GM18526 (cell line): Measurements from ENCODE around the gene IZUMO4.

Source experiments
- POLR2A ChIP-seq: IDR thresholded peaks from 3 replicates; pipeline ENCODE4 v1.6.1; 2011; ENCODE audit not compliant: insufficient read length; ENCODE audit errors: extremely low read depth

IZUMO4 gene

DNA sequence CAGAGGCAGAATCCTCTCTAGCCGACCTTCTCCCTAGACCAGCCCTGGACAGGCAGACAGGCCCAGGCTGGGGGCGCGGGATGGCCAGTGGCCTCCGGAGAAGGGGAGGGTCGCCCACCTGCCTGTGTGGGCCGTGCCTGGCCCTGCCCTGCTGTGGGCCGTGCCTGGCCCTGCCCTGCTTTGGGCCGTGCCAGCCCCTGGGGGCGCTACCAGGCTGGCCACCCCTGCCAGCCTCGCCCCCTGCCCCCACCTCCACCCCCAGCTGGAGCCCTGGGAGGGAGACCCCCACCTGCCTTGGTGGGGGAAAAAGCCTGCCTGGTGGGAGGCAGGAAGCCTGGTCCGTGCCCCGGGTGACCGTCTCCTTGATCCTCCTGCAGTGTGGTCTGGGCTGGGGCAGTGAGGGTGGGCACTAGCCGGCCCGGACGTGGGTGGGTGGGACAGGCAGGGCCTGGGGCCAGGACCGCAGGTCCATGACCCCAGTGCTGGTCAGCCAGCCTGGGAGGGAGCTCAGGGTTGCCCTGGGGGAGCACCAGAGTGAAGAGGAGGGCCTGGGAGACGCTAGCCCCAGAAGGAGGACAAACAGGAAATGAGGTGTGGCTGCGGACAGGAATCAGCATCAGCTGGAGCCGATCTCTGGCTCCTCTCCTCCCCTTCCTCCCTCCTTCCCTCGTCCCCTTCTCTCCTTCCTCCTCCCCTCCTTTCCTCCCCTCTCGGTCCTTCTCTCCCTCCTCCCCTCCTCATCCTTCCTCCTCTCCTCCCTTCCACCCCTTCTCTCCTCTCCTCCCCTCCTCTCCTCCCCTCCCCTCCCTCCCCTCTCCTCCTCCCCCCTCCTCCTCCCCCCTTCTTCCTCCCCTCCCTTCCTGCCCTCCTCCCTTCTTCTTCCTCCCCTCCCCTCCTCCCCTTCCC, 40.5 kb upstream of the IZUMO4 start:
- TF ChIP-seq POLR2A: no peak

DNA sequence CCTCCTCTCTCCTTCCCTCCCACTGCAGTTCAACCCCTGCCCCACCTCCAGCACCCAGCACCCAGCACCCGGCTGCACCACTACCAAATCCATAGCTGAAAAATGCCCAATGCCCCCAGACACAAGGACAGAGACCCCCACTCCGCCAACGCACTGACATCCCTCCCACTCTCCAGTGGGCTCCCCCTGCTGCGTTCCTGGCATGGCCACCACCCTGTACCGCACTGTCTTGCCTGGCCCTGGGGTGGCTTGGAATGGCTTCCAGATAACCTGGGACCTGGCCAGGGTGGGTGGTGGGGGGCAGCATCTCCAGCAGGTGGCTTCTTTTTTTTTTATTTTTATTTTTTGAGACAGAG, 39.9 kb upstream of the IZUMO4 start:
- TF ChIP-seq POLR2A: no peak

DNA sequence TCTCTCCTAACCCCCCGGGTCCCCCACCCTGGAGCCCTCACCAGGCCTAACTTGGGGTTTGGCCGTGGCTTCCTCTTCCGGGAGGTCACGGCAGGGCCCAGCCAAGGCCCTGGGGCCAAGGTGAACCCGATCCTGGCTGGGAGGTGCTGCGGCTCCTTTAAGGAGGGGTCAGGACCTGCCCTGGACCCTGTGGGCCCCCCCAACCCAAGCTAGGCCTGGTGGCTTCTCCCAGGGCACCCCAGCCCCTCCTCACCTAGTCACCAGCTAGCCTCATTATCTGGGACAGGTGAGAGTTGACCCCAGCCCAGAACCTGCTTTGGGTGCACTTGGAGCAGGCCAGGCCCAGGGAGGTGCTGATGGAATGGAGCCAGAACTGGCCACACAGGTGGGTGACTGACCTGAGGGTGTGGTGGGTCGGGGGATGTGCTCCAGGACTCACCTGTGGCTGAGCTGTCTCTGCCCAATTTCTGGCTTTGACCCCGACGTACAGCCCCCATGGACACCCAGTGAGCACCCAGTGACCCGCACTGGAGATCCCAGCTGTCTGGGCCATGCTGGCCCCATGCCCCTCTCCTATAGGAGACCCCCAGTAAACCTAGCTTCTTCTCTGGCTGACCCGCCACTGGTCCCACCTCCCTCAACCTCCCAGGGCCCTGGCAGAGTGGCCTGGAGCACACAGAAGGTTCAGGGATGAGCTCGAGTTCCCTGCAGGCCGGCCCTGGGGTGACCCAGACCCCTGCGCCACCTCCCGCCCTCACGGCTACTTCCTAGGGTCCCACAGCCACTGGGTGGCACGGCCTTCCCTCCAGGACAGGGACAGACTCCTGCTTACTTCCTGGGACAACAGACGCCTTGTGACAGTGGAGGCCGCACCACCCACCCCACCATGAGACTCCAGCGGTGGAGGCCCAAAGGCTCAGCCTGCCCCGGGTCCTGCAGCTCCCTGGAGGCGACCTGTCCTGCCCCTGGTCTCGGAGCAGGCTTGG, 38.9 kb upstream of the IZUMO4 start:
- no peak for TF ChIP-seq POLR2A

DNA sequence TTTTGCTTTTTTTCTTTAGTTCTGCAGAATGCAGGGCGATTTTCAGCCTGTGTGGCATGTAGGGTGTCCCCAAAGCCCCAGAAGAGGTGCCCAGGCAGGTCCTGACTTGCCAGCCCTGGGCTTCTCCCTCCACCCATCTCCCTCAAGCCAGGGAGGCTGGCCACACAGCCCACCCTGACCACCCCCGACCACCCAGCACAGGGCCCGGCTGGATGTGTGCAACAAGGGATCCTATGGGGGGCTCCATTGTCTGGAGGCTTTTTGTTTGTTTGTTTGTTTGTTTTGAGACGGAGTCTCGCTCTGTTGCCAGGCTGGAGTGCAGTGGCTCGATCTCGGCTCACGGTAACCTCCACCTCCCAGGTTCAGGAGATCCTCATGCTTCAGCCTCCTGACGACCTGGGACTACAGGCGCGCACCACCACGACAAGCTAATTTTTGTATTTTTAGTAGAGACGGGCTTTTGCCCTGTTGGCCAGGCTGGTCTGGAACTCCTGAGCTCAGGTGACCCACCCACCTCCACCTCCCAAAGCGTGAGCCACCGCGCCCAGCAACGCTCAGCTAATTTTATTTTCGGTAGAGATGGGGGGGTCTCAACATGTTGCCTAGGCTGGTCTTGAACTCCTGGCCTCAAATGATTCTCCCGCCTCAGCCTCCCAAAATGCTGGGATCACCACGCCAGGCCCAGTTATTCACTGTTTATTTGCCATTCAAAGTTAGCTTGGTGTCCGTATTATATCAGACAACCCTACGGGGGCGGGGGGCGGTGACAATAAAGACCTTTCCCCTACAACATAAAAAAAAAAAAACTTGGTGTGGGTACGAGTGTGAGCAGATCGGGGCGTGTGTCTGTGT, 37.9 kb upstream of the IZUMO4 start:
- TF ChIP-seq POLR2A: no peak

DNA sequence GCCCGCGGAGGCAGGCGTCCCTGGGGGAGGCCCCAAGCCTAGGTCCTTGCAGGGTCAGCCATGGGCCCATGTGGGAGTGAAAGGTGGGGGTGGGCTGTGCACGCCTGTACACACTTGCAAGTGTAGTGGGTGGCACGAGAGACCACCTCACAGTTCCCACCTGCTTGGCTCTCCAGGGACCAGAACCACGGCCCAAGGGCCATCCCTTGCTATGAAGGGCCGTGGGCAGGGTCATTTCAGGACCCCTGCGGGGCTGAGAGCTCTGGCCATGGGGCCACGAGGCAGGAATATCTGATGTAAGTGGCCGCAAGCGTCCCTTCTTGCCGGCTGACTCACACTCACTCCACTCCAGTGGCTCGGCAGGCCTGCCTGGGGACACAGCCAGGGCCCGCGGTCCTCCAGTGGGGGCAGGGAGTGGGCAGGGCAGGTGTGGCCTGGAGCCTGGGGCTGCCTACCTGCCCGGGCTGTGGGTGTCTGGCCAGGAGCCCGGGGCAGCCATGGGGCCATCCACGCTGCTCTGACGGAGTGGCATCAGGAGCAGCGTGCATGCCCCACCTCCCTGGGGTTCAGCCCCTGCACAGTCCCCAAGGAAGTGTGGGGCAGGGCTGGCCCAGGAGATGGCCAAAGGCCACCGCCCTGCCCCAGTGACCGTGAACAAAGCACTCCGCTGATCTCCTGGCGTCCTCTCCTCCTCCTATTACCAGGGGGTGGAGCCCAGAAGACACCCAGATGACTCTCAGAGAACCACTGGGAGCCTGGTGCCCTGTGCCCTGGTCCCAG, 37.1 kb upstream of the IZUMO4 start:
- no peak for TF ChIP-seq POLR2A

DNA sequence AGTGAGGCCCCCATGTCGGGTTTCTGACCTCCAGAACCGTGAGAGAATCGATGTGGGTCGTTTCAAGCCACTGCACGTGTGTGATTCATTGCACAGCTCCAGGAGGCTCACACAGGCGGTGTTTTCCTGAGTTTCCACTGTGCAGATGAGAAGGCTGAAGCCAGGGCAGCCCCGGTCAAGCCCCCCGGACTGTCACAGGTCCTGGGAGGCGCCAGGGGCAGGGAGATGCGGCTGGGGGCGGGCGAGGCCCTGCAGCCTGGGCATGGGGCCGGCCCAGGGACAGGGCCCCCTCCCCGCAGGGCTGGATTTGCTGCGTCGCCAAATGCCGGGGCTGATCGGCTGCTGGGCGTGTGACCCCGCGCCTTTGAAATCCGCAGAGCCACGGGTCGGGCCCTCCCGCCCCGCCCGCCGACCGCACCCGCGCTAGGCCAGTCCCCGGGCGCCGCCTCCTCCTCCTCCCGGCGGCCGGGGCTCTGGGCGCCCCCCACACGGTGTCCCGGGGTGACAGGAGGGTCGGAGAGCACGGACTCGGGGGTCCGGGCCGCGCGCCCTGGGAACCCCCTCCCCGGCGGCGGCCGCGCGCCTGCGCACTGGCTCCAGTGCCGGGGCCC, 35.7 kb upstream of the IZUMO4 start:
- TF ChIP-seq POLR2A: peak; percentile 62

DNA sequence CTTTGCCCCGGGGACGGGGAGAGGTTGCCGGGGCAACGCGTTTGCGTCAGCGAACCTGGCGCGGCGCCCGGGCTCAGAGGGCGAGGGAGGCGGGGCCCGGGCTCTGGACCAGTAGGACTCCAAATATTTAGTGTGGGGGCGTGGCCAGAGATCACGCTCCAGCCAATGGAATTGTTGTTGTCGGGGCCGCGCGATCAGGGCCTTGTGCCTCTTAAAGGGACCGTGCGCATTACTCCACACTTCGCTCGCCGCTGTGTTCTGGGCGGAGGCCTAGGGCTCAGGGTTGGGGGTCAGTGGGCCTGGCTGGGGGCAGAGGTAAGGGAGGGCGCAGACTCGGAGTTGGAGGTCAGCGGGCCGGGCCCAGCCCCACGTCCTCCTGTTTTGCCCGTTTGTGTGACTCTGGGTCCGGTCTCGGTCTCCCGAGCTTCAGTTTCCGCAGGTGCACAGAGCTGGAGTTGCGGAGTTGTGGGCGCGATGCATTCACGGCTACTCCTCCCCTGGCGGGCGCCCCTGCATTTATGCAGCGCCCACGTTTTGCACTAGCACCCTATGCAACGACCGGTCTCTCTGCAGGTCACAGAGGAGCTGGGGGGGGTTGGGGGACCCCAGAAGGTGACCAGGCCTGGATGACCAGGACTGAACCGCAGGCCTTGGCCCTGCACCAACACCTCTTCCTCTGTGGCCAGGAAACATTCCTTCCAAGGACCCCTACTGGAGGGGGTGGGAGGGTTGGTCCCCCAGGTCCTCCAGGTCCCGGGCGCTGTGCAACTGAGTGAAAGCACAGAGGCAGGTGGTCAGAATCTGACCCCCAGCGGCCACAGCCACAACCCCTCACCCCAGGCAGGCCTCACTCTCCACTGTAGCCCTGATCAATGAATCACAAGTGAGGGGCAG, 35.0 kb upstream of the IZUMO4 start:
- peak; percentile 68 for TF ChIP-seq POLR2A

DNA sequence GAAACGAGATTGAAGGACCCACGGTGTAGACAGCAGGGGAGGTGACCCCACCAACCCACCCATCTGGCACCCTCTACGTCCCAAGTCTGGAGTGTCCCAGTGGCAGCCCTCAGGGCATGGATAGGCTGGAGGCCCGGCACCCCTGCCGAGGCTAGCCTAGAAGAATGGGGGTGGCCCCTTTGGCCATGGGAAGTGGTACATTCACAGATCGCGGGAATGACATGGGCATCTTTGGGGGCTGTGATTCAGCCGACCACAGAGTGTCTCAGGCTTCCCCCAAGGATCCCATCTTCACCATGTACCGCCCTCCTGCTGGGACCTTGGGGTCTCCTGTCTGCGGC, 34.4 kb upstream of the IZUMO4 start:
- no peak for TF ChIP-seq POLR2A

DNA sequence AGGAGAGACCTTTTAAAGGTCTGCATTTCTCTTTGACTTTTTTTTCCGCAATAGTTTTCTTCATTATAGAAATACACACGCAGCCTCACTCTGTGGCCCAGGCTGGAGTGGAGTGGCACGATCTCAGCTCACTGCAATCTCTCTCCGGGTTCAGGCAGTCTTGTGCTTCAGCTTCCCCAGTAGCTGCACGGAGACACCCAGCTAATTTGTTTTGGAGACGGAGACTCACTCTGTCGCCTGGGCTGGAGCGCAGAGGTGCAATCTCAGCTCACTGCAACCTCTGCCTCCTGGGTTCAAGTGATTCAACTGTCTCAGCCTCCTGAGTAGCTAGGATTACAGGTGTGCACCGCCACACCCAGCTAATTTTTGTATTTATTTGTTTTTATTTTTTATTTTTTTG, 33.9 kb upstream of the IZUMO4 start:
- TF ChIP-seq POLR2A: no peak

DNA sequence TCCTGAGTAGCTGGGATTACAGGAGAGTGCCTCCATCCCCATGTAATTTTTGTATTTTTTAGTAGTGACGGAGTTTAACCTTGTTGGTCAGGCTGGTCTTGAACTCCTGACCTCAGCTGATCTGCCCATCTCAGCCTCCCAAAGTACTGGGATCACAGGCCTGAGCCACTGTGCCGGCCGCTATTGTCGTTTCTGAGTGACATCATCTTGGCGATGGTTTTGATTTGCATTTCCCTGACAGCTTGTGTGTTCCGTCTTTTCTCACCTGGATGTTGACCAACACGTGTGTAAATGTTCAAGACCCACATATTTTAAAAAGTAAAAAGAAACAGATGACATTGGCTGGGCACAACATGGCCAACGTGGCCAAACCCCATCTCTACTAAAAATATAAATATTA, 32.9 kb upstream of the IZUMO4 start:
- no peak for TF ChIP-seq POLR2A

DNA sequence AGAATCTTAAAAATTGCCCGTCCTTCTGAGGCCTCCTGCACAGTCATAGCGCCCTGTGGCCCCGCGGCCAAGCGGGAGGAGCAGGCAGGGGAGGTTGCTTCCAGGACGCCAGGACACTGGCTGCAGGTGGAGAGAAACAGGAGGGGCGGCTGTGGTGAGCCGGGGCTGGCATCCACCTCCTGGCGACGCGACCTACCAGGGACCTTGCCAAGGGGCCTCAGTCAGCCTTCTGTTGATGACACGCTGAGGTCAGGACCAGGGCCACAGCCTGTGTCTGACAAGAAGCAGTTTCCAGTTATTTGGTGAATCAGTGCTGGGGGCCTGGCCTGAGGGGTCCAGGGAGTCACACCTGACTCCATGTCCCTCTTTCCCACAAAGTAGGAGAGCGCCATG, 32.3 kb upstream of the IZUMO4 start:
- TF ChIP-seq POLR2A: no peak

DNA sequence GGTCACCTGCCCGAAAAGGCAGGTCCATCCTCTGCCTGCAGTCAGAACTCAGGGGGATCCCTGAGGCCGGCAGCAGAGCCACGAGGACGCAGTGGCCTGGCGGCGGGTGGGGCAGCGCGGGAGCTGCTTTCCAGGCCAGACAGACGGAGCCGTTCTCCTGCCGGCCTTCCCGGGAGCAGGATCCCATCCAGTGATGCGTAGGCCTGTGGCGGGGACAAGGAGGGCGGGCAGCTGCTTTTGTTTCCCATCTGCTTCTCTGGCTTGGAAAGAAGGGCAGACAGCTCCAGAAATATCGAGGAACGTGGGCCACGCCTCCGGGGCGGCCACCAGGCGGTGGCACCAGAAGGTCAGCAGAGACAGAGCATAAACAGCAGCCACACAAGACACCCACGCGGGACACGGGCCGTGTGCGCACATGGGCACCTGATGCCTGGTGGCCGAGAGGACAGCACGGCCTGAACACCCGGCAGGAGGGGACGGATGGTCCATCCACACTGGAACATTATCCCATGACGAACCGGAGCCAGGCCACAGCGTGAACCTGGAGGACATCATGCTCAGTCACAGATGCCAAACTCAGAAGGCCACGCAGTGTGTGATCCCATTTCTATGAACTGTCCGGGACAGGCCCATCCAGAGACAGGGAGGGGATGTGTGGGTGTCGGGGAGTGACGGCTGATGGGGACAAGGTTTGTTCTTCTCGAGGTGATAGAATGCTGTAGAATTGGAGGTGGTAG, 31.8 kb upstream of the IZUMO4 start:
- TF ChIP-seq POLR2A: no peak
